ENCODE data around the gene WNT7A. TPM values are rescaled to one million over a fixed set of nuclear protein-coding genes. Genes with fewer than 3 reads are reported as not detected.

Gene WNT7A
- total and polyA plus RNA-seq, 4 donors: not detected

DNA sequence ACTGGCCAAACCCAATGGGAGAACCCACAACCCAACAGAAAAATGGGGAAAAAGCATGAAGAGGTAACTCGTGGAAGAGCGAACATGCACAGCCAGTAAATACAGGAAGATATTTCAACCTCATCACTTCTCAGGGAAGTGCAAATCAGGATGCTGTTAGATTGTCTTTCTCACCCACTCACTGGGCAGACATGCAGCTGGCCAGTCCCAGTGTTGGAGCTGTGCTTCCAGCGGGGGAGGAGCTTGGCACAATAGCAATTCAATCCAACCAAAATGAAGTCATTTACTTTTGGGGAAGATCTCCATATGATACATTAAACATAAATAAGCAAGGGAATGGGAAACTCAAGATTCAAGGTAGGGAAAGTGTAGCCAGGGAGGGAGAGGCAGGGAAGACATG is 12.1 kb downstream of the WNT7A start:
- no peak overlapping the region for H3K9ac ChIP-seq (ENCODE audit: low read depth in 1 of 2, low read length in 2 of 2)
- no peaks in the 10 kb centered on the region for H3K36me3 ChIP-seq (ENCODE audit: control insufficient read depth in 4 of 4, insufficient read depth in 3 of 4, low read depth in 1 of 4, low read length in 3 of 4)
- H3K9me3 ChIP-seq (ENCODE audit: control insufficient read depth in 4 of 4, low read length in 3 of 4): peaks cover 0 to 12% (median 7%) of the 10 kb centered on the region in 4 donors
- H3K27ac ChIP-seq (ENCODE audit: low read depth in 1 of 2, low read length in 2 of 2): no peak overlapping the region
- no peak for TF ChIP-seq TAF1 (conservative IDR thresholded peaks at IDR 0.05)
- no peak for TF ChIP-seq HNF4A (conservative IDR thresholded peaks at IDR 0.05)
- TF ChIP-seq, protein P1, sequence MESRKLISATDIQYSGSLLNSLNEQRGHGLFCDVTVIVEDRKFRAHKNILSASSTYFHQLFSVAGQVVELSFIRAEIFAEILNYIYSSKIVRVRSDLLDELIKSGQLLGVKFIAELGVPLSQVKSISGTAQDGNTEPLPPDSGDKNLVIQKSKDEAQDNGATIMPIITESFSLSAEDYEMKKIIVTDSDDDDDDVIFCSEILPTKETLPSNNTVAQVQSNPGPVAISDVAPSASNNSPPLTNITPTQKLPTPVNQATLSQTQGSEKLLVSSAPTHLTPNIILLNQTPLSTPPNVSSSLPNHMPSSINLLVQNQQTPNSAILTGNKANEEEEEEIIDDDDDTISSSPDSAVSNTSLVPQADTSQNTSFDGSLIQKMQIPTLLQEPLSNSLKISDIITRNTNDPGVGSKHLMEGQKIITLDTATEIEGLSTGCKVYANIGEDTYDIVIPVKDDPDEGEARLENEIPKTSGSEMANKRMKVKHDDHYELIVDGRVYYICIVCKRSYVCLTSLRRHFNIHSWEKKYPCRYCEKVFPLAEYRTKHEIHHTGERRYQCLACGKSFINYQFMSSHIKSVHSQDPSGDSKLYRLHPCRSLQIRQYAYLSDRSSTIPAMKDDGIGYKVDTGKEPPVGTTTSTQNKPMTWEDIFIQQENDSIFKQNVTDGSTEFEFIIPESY (IDR thresholded peaks at IDR 0.05): no peak
- DNase-seq (ENCODE audit: low spot score): no peak
- no peak overlapping the region for H3K4me3 ChIP-seq (ENCODE audit: low read depth in 1 of 3, low read length in 3 of 3)
- 78% methylated on average over 3 of the region's 3 CpGs for WGBS
- H3K27me3 ChIP-seq (ENCODE audit: control insufficient read depth in 4 of 4, insufficient read depth in 4 of 4, low read length in 3 of 4): peaks cover 0 to 7% (median 0%) of the 10 kb centered on the region in 4 donors
- no peaks in the 10 kb centered on the region for H3K4me1 ChIP-seq (ENCODE audit: control insufficient read depth in 4 of 4, insufficient read depth in 4 of 4, low read length in 3 of 4)

GRCh38 chr3:13866041-13866965 is 13.6 kb downstream of the WNT7A start:
- peaks cover 0 to 7% (median 5%) of the 10 kb centered on the region in 4 donors for H3K9me3 ChIP-seq (ENCODE audit: control insufficient read depth in 4 of 4, low read length in 3 of 4)
- H3K36me3 ChIP-seq (ENCODE audit: control insufficient read depth in 4 of 4, insufficient read depth in 3 of 4, low read depth in 1 of 4, low read length in 3 of 4): no peaks in the 10 kb centered on the region
- H3K4me1 ChIP-seq (ENCODE audit: control insufficient read depth in 4 of 4, insufficient read depth in 4 of 4, low read length in 3 of 4): no peaks in the 10 kb centered on the region
- H3K27me3 ChIP-seq (ENCODE audit: control insufficient read depth in 4 of 4, insufficient read depth in 4 of 4, low read length in 3 of 4): peaks cover 0 to 5% (median 0%) of the 10 kb centered on the region in 4 donors
- H3K4me3 ChIP-seq (ENCODE audit: low read depth in 1 of 3, low read length in 3 of 3): no peak overlapping the region
- no peak for TF ChIP-seq HNF4A (conservative IDR thresholded peaks at IDR 0.05)
- TF ChIP-seq HNF4G (IDR thresholded peaks at IDR 0.05): no peak
- TF ChIP-seq JUND (IDR thresholded peaks at IDR 0.05): no peak
- no peak for TF ChIP-seq TAF1 (conservative IDR thresholded peaks at IDR 0.05)
- no peak for DNase-seq (ENCODE audit: low spot score)
- H3K27ac ChIP-seq (ENCODE audit: low read depth in 1 of 2, low read length in 2 of 2): no peak overlapping the region
- 56% methylated on average over 14 of the region's 14 CpGs for WGBS
- H3K9ac ChIP-seq (ENCODE audit: low read depth in 1 of 2, low read length in 2 of 2): no peak overlapping the region

- 55% methylated on average over 7 of the region's 7 CpGs for WGBS
- TF ChIP-seq, protein P2, sequence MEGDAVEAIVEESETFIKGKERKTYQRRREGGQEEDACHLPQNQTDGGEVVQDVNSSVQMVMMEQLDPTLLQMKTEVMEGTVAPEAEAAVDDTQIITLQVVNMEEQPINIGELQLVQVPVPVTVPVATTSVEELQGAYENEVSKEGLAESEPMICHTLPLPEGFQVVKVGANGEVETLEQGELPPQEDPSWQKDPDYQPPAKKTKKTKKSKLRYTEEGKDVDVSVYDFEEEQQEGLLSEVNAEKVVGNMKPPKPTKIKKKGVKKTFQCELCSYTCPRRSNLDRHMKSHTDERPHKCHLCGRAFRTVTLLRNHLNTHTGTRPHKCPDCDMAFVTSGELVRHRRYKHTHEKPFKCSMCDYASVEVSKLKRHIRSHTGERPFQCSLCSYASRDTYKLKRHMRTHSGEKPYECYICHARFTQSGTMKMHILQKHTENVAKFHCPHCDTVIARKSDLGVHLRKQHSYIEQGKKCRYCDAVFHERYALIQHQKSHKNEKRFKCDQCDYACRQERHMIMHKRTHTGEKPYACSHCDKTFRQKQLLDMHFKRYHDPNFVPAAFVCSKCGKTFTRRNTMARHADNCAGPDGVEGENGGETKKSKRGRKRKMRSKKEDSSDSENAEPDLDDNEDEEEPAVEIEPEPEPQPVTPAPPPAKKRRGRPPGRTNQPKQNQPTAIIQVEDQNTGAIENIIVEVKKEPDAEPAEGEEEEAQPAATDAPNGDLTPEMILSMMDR (IDR thresholded peaks at IDR 0.05; ENCODE audit: low read depth, low read length, missing input control): no peak
- TF ChIP-seq FOXA1 (IDR thresholded peaks at IDR 0.05) (no peak), HNF4A (conservative IDR thresholded peaks at IDR 0.05) (no peak), JUND (IDR thresholded peaks at IDR 0.05) (no peak), HNF4G (IDR thresholded peaks at IDR 0.05) (no peak), EGR1 (IDR thresholded peaks at IDR 0.05; ENCODE audit: low read depth in 2 of 2) (no peak), SP1 (IDR thresholded peaks at IDR 0.05) (no peak), RXRA (IDR thresholded peaks at IDR 0.05) (no peak), GABPA (IDR thresholded peaks at IDR 0.05 in 1 of 2, conservative IDR thresholded peaks at IDR 0.05 in 1 of 2) (no peak), RAD21 (IDR thresholded peaks at IDR 0.05) (no peak), NR2F2 (IDR thresholded peaks at IDR 0.05) (no peak), TAF1 (conservative IDR thresholded peaks at IDR 0.05) (no peak)
- TF ChIP-seq, protein P3, sequence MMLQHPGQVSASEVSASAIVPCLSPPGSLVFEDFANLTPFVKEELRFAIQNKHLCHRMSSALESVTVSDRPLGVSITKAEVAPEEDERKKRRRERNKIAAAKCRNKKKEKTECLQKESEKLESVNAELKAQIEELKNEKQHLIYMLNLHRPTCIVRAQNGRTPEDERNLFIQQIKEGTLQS (IDR thresholded peaks at IDR 0.05): no peak
- TF ChIP-seq, protein P1 (IDR thresholded peaks at IDR 0.05): no peak
- TF ChIP-seq, protein P4, sequence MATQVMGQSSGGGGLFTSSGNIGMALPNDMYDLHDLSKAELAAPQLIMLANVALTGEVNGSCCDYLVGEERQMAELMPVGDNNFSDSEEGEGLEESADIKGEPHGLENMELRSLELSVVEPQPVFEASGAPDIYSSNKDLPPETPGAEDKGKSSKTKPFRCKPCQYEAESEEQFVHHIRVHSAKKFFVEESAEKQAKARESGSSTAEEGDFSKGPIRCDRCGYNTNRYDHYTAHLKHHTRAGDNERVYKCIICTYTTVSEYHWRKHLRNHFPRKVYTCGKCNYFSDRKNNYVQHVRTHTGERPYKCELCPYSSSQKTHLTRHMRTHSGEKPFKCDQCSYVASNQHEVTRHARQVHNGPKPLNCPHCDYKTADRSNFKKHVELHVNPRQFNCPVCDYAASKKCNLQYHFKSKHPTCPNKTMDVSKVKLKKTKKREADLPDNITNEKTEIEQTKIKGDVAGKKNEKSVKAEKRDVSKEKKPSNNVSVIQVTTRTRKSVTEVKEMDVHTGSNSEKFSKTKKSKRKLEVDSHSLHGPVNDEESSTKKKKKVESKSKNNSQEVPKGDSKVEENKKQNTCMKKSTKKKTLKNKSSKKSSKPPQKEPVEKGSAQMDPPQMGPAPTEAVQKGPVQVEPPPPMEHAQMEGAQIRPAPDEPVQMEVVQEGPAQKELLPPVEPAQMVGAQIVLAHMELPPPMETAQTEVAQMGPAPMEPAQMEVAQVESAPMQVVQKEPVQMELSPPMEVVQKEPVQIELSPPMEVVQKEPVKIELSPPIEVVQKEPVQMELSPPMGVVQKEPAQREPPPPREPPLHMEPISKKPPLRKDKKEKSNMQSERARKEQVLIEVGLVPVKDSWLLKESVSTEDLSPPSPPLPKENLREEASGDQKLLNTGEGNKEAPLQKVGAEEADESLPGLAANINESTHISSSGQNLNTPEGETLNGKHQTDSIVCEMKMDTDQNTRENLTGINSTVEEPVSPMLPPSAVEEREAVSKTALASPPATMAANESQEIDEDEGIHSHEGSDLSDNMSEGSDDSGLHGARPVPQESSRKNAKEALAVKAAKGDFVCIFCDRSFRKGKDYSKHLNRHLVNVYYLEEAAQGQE (IDR thresholded peaks at IDR 0.05): no peak
- TF ChIP-seq, protein P5, sequence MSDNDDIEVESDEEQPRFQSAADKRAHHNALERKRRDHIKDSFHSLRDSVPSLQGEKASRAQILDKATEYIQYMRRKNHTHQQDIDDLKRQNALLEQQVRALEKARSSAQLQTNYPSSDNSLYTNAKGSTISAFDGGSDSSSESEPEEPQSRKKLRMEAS (IDR thresholded peaks at IDR 0.05): no peak
- Histone ChIP-seq H3K4me1 (ENCODE audit: control insufficient read depth in 4 of 4, insufficient read depth in 4 of 4, low read length in 3 of 4) (no peaks in the 10 kb centered on the region), H3K4me3 (ENCODE audit: low read depth in 1 of 3, low read length in 3 of 3) (no peak overlapping the region), H3K36me3 (ENCODE audit: control insufficient read depth in 4 of 4, insufficient read depth in 3 of 4, low read depth in 1 of 4, low read length in 3 of 4) (no peaks in the 10 kb centered on the region), H3K9ac (ENCODE audit: low read depth in 1 of 2, low read length in 2 of 2) (no peak overlapping the region), H3K27me3 (ENCODE audit: control insufficient read depth in 4 of 4, insufficient read depth in 4 of 4, low read length in 3 of 4) (peaks cover 0 to 5% (median 1%) of the 10 kb centered on the region in 4 donors), H3K27ac (ENCODE audit: low read depth in 1 of 2, low read length in 2 of 2) (no peak overlapping the region), H3K9me3 (ENCODE audit: control insufficient read depth in 4 of 4, low read length in 3 of 4) (peaks cover 0 to 2% (median under 1%) of the 10 kb centered on the region in 4 donors)
- DNase-seq (ENCODE audit: low spot score): no peak
These were observed 14.3 kb downstream of the WNT7A start for GRCh38 chr3:13865581-13865980.

Measured in liver (tissue), 9 donors.